A673 (cell line): Measurements from ENCODE around the gene C8G. TPM values are rescaled to one million over a fixed set of nuclear protein-coding genes. Genes with fewer than 3 reads are reported as not detected.

Experiments used
- BruUV-seq: library from RNA; stranded (reverse); fragments of 400-500 nt; replicated peaks from 2 replicates; lab custom pipeline; 2021; lab: Mats Ljungman, UMichigan
- CTCF ChIA-PET: fragments of 300-600 bp; sonication (Branson Sonifier 250); formaldehyde crosslinking; loops from one replicate; lab custom pipeline; 2022; ENCODE audit warnings: antibody characterized with exemption; lab: Charles Lee
- POLR2A ChIA-PET: fragments of 300-600 bp; sonication (Branson Sonifier 250); formaldehyde crosslinking; loops from one replicate; lab custom pipeline; 2022; ENCODE audit warnings: antibody characterized with exemption; ENCODE audit not compliant: low non-redundant PET; lab: Charles Lee
- DNase-seq: peaks from one replicate; pipeline ENCODE4 v3.0.0-alpha.2; 2015; ENCODE audit warnings: low spot score
- H3K27ac ChIP-seq: fragments of 200-600 bp; sonication (generic); 2 replicates; pipeline ENCODE4 v1.5.1; 2016; ENCODE audit warnings: mixed run types, low read depth, mild to moderate bottlenecking, mixed read lengths, antibody characterized with exemption, low read length; ENCODE audit not compliant: poor library complexity, severe bottlenecking
- H3K27me3 ChIP-seq: fragments of 200-600 bp; sonication (generic); replicated peaks from 2 replicates; pipeline ENCODE4 v1.6.1; 2017; ENCODE audit warnings: mixed run types, low read depth, mild to moderate bottlenecking, mixed read lengths, antibody characterized with exemption, low read length; ENCODE audit not compliant: insufficient read depth, poor library complexity
- H3K36me3 ChIP-seq: fragments of 200-600 bp; sonication (generic); 2 replicates; pipeline ENCODE4 v1.6.1; 2016; ENCODE audit warnings: mixed run types, mild to moderate bottlenecking, mixed read lengths, antibody characterized with exemption, low read length; ENCODE audit not compliant: insufficient read depth, poor library complexity, severe bottlenecking
- H3K4me1 ChIP-seq: fragments of 200-600 bp; sonication (generic); 2 replicates; pipeline ENCODE4 v1.6.1; 2017; ENCODE audit warnings: mixed run types, mild to moderate bottlenecking, mixed read lengths, antibody characterized with exemption, low read length; ENCODE audit not compliant: insufficient read depth, poor library complexity, severe bottlenecking
- H3K4me3 ChIP-seq: fragments of 200-600 bp; sonication (generic); 2 replicates; pipeline ENCODE4 v1.5.1; 2016; ENCODE audit warnings: low read depth, mixed run types, mild to moderate bottlenecking, mixed read lengths, low read length; ENCODE audit not compliant: poor library complexity, severe bottlenecking
- H3K9me3 ChIP-seq: fragments of 200-600 bp; sonication (generic); 2 replicates; pipeline ENCODE4 v1.6.1; 2016; ENCODE audit warnings: mixed run types, low read depth, mild to moderate bottlenecking, mixed read lengths, antibody characterized with exemption, low read length; ENCODE audit not compliant: poor library complexity, severe bottlenecking
- CTCF ChIP-seq: fragments of 300-800, 200-600 bp; sonication (generic); conservative IDR thresholded peaks from 2 replicates; pipeline ENCODE4 v1.5.1; 2017; ENCODE audit warnings: low read depth, mild to moderate bottlenecking, antibody characterized with exemption, low read length, moderate library complexity, mixed read lengths
- EZH2 ChIP-seq: fragments of 200-600 bp; sonication (generic); IDR thresholded peaks from 2 replicates; pipeline ENCODE4 v1.6.1; 2017; ENCODE audit warnings: borderline replicate concordance, low read depth, mild to moderate bottlenecking, mixed read lengths, antibody characterized with exemption, low read length; ENCODE audit not compliant: poor library complexity, severe bottlenecking
- intact Hi-C: fragments of 100-400 bp; cut with micrococcal nuclease; formaldehyde crosslinking; loops from one replicate; pipeline ENCODE4 v1.10.0; 2022; ENCODE audit not compliant: unreplicated experiment
- total RNA-seq: library from RNA; stranded (reverse); gene quantifications from 2 replicates; pipeline ENCODE4 v1.2.3, GENCODE V29; 2021

Gene C8G
- total RNA-seq, 1 experiment from 2014 or later = 0.75 TPM

GRCh38 chr9:136983167-136983566 is 38.1 kb downstream of the C8G start:
- TF ChIP-seq EZH2 = no peak
- TF ChIP-seq CTCF = no peak
- Histone ChIP-seq H3K27me3 (no peaks in the 10 kb centered on the region), H3K9me3 (no peaks in the 10 kb centered on the region), H3K27ac (no peak overlapping the region), H3K4me3 (no peak overlapping the region), H3K4me1 (no peaks in the 10 kb centered on the region), H3K36me3 (no peaks in the 10 kb centered on the region)
- no peak for DNase-seq
- intact Hi-C loops = no loop called here
- CTCF ChIA-PET = no interaction called here
- BruUV-seq = no TSS peak
- POLR2A ChIA-PET = no interaction called here

- no peak for TF ChIP-seq EZH2
- no peak for TF ChIP-seq CTCF
- ChIA-PET POLR2A (no interaction called here), CTCF (no interaction called here)
- no peak for DNase-seq
- Histone ChIP-seq H3K36me3 (no peaks in the 10 kb centered on the region), H3K27ac (no peak overlapping the region), H3K4me1 (no peaks in the 10 kb centered on the region), H3K27me3 (no peaks in the 10 kb centered on the region), H3K4me3 (no peak overlapping the region), H3K9me3 (no peaks in the 10 kb centered on the region)
- no TSS peak for BruUV-seq
- intact Hi-C loops = no loop called here
These were observed 38.7 kb downstream of the C8G start for GRCh38 chr9:136983656-136984314.

- no peak for TF ChIP-seq EZH2
- TF ChIP-seq CTCF = no peak
- CTCF ChIA-PET = no interaction called here
- POLR2A ChIA-PET = no interaction called here
- H3K4me1 ChIP-seq = no peaks in the 10 kb centered on the region
- no peak overlapping the region for H3K4me3 ChIP-seq
- intact Hi-C loops = no loop called here
- BruUV-seq = no TSS peak
- no peak for DNase-seq
- H3K36me3 ChIP-seq = no peaks in the 10 kb centered on the region
- no peaks in the 10 kb centered on the region for H3K9me3 ChIP-seq
- no peak overlapping the region for H3K27ac ChIP-seq
- no peaks in the 10 kb centered on the region for H3K27me3 ChIP-seq
These were observed 39.5 kb downstream of the C8G start for GRCh38 chr9:136984464-136985026.
